WERI-Rb-1 (cell line): Measurements from ENCODE around the gene FAIM2.

Experiments used
- DNase-seq: peaks from one replicate; pipeline ENCODE4 v3.0.0-alpha.2; 2020
- H3K27ac ChIP-seq: fragments of 250-450 bp; sonication (Bioruptor Pico); 2 replicates; pipeline ENCODE4 v1.5.1; 2020; ENCODE audit warnings: mild to moderate bottlenecking, moderate library complexity
- H3K27me3 ChIP-seq: fragments of 250-450 bp; sonication (Bioruptor Pico); 2 replicates; pipeline ENCODE4 v1.5.1; 2021; ENCODE audit warnings: mild to moderate bottlenecking, low read depth, moderate library complexity; ENCODE audit not compliant: insufficient read depth, severe bottlenecking
- H3K36me3 ChIP-seq: fragments of 250-450 bp; sonication (Bioruptor Pico); 2 replicates; pipeline ENCODE4 v1.5.1; 2020; ENCODE audit warnings: mild to moderate bottlenecking, moderate library complexity
- H3K4me3 ChIP-seq: 2 replicates; pipeline ENCODE4 v1.5.1; 2011; ENCODE audit warnings: low read depth, mild to moderate bottlenecking, control low read depth, low read length
- H3K9me3 ChIP-seq: fragments of 250-450 bp; sonication (Bioruptor Pico); 2 replicates; pipeline ENCODE4 v1.5.1; 2021; ENCODE audit warnings: mild to moderate bottlenecking, moderate library complexity; ENCODE audit not compliant: severe bottlenecking
- CTCF ChIP-seq: IDR thresholded peaks from 2 replicates; pipeline ENCODE4 v1.5.1; 2011; ENCODE audit warnings: low read depth, mild to moderate bottlenecking, control low read depth, inconsistent platforms, low read length

FAIM2 gene

GRCh38 chr12:49920915-49921286 lies 17.2 kb upstream of the FAIM2 start:
- no peak for TF ChIP-seq CTCF
- Histone ChIP-seq H3K27me3 (no peaks in the 10 kb centered on the region), H3K9me3 (no peaks in the 10 kb centered on the region), H3K4me3 (no peak overlapping the region), H3K27ac (no peak overlapping the region), H3K36me3 (no peaks in the 10 kb centered on the region)
- no peak for DNase-seq

- TF ChIP-seq CTCF, result no peak
- Histone ChIP-seq H3K9me3 (no peaks in the 10 kb centered on the region), H3K36me3 (no peaks in the 10 kb centered on the region), H3K4me3 (no peak overlapping the region), H3K27ac (no peak overlapping the region), H3K27me3 (no peaks in the 10 kb centered on the region)
- DNase-seq, result no peak
Measured at GRCh38 chr12:49920241-49920914, 16.7 kb upstream of the FAIM2 start.

DNA sequence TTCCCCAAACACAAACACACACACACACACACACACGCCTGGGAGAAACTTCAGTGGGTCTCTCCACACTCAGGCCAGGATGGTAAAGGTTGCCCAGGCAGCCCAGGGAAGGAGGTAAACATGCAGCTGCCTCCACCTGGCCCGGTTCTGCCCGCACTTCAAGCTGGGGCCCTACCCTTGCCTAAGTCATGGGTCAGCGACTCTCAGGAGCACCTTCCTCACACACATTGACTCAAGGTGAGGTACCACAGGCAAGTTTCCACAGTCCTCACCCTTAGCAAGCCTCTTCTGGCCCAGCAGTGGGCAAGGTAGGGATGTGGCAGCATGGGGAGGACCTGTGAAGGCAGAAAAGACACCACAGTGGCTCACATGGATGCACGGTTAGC lies 14.1 kb upstream of the FAIM2 start:
- H3K4me3 ChIP-seq, result no peak overlapping the region
- H3K36me3 ChIP-seq, result no peaks in the 10 kb centered on the region
- H3K27ac ChIP-seq, result peak overlapping the region; percentile 79
- DNase-seq, result no peak
- no peaks in the 10 kb centered on the region for H3K27me3 ChIP-seq
- TF ChIP-seq CTCF, result no peak
- H3K9me3 ChIP-seq, result no peaks in the 10 kb centered on the region

- TF ChIP-seq CTCF, result no peak
- peak overlapping the region; percentile 1; the same call in 1 of the 2 replicates for H3K4me3 ChIP-seq
- DNase-seq, result peak; percentile 82
Measured at GRCh38 chr12:49917166-49917787, 13.6 kb upstream of the FAIM2 start.

DNA sequence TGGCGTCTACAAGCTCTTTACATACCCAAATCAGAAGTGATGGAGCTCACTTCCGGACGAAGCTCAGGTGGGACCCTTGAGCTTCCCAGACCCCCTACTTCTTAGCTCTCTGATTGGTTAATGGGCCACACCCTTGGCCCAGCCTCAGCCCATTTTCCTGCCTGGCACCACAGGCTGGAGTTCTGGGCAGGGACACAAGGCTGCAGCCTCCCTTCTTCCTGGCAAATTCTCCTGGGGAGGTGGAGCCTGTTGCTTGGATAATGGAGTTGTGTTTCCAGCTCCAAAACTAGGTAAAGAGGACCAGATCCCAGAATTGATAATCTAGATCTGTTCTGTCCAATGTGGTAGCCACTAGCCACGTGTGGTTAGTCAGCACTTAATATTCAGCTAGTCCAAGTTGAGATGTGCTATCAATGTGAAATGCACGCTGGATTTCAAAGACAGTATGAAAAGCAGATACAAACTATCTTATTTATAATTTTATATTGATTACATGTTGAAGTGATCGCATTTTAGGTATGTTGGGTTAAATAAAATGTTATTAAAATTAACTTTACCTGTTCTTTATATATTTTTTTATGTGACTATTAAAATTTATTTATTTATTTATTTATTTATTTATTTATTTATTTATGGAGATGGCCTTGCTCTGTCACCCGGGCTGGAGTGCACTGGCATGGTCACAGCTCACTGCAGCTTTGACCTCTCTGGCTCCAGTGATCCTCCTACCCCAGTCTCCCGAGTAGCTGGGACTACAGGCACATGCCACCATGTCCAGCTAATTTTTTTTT lies 12.6 kb upstream of the FAIM2 start:
- H3K36me3 ChIP-seq, result no peaks in the 10 kb centered on the region
- peak overlapping the region; percentile 79 for H3K27ac ChIP-seq
- no peak overlapping the region for H3K4me3 ChIP-seq
- DNase-seq, result no peak
- H3K9me3 ChIP-seq, result no peaks in the 10 kb centered on the region
- TF ChIP-seq CTCF, result no peak
- no peaks in the 10 kb centered on the region for H3K27me3 ChIP-seq

More at GRCh38 chr12:49917166-49917787, 13.6 kb upstream of the FAIM2 start:
- Histone ChIP-seq H3K36me3 (no peaks in the 10 kb centered on the region), H3K9me3 (no peaks in the 10 kb centered on the region), H3K27ac (peak overlapping the region; percentile 79), H3K27me3 (no peaks in the 10 kb centered on the region)
